HepG2 (cell line): ENCODE measurements around the gene ARVCF. TPM values are rescaled to one million over a fixed set of nuclear protein-coding genes. Genes with fewer than 3 reads are reported as not detected.

Experiments
- RFXANK ChIP-seq: IDR thresholded peaks from 2 replicates; pipeline ENCODE4 v1.6.1; 2016
- SATB2 ChIP-seq: sonication (generic); formaldehyde crosslinking; IDR thresholded peaks from 2 replicates; pipeline ENCODE4 v1.5.0; 2020; ENCODE audit warnings: missing genetic modification reagents
- YY1 ChIP-seq: IDR thresholded peaks from 2 replicates; pipeline ENCODE4 v1.6.1; 2011; ENCODE audit warnings: low read length, low read depth, moderate library complexity, mild to moderate bottlenecking; ENCODE audit not compliant: insufficient read depth, insufficient replicate concordance
- ZBTB40 ChIP-seq, 2 experiments: fragments of 450-650 bp in 1 of 2; sonication (generic) in 1 of 2; formaldehyde crosslinking in 1 of 2; IDR thresholded peaks; 2 replicates each; pipeline versions ENCODE4 v1.6.1 to v1.8.0; 2016 to 2022; ENCODE audit warnings: antibody characterized with exemption in 1 of 2, mild to moderate bottlenecking in 1 of 2, missing genetic modification reagents in 1 of 2
- ZNF17 ChIP-seq: sonication (generic); formaldehyde crosslinking; IDR thresholded peaks from 2 replicates; pipeline ENCODE4 v1.5.0; 2020; ENCODE audit warnings: mild to moderate bottlenecking, missing genetic modification reagents
- ZNF30 ChIP-seq: sonication (generic); formaldehyde crosslinking; IDR thresholded peaks from 2 replicates; pipeline ENCODE4 v1.5.0; 2020; ENCODE audit warnings: mild to moderate bottlenecking, missing genetic modification reagents
- ZNF567 ChIP-seq: sonication (generic); formaldehyde crosslinking; IDR thresholded peaks from 2 replicates; pipeline ENCODE4 v1.8.1; 2023; ENCODE audit warnings: mild to moderate bottlenecking, missing genetic modification reagents, borderline replicate concordance
- ZNF768 ChIP-seq: sonication (generic); formaldehyde crosslinking; IDR thresholded peaks from 2 replicates; pipeline ENCODE4 v1.4.0; 2020; ENCODE audit warnings: missing genetic modification reagents
- ZNF772 ChIP-seq: sonication (generic); formaldehyde crosslinking; IDR thresholded peaks from 2 replicates; pipeline ENCODE4 v1.5.0; 2020; ENCODE audit warnings: mild to moderate bottlenecking, missing genetic modification reagents
- ZNF776 ChIP-seq: sonication (generic); formaldehyde crosslinking; IDR thresholded peaks from 2 replicates; pipeline ENCODE4 v1.4.0; 2020; ENCODE audit warnings: mild to moderate bottlenecking, missing genetic modification reagents
- ZNF850 ChIP-seq: sonication (generic); formaldehyde crosslinking; conservative IDR thresholded peaks from 2 replicates; pipeline ENCODE4 v1.9.0; 2021; ENCODE audit warnings: mild to moderate bottlenecking, missing genetic modification reagents
- polyA plus RNA-seq, 8 experiments: library from polyadenylated mRNA; depleted of rRNA in 3 of 8; stranded (reverse) in 7 of 8; unstranded in 1 of 8; fragments of >200 nt; fragmentation: Illumina TruSeq in 4 of 8; extraction: Trizol in 4 of 8; gene quantifications; 2 replicates each; pipeline versions ENCODE4 v1.2.1 to v1.2.3, GENCODE V29; 2011 to 2016; ENCODE audit warnings: low read depth in 4 of 8, missing spikeins in 1 of 8, mixed read lengths in 1 of 8; ENCODE audit not compliant: insufficient read depth in 1 of 8
- total RNA-seq, 5 experiments: library from RNA; depleted of rRNA; stranded (reverse); fragments of >200 nt; fragmentation: Illumina TruSeq; extraction: Trizol; gene quantifications; 2 replicates each; pipeline ENCODE4 v1.2.3, GENCODE V29; 2016; ENCODE audit warnings: low read depth in 1 of 5
- TF ChIP-seq, protein P1 (sequence below): sonication (generic); formaldehyde crosslinking; IDR thresholded peaks from 2 replicates; pipeline ENCODE4 v1.5.0; 2020; ENCODE audit warnings: mild to moderate bottlenecking, missing genetic modification reagents, borderline replicate concordance

ARVCF gene
- total and polyA plus RNA-seq, 2 of the 13 experiments (the other 11 are each of a cell fraction or from before 2014, with no cell fraction given): 16.4 to 17.7 TPM

DNA sequence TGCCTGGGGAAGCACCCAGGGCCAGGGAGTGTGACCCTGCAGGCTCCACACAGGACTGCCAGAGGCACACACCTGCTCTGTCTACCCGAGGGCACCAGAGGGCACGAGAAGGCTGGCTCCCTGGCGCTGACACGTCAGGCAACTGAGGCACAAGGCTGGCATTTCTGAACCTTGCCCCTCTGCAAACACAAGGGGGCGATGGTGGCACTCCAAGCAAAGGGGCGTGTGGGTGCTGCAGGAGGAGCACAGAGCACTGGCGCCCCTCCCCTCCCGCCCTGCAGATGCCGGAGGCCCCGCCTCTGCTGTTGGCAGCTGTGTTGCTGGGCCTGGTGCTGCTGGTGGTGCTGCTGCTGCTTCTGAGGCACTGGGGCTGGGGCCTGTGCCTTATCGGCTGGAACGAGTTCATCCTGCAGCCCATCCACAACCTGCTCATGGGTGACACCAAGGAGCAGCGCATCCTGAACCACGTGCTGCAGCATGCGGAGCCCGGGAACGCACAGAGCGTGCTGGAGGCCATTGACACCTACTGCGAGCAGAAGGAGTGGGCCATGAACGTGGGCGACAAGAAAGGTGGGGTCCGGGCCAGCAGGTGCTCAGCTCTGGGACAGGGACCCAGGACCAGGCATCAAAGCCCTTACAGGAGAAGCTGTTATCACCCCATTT, 54.2 kb downstream of the ARVCF start (continued):
- TF ChIP-seq ZNF30 (CRISPR knock-in tag): no peak
- TF ChIP-seq SATB2 (CRISPR knock-in tag): no peak
- TF ChIP-seq ZNF567 (CRISPR knock-in tag): no peak
- TF ChIP-seq ZBTB40 (IDR thresholded peaks at IDR 0.05): no peak
- peak; percentile 52; the same call in 1 of the 2 replicates for TF ChIP-seq ZBTB40 (CRISPR knock-in tag; IDR thresholded peaks at IDR 0.05)
- no peak for TF ChIP-seq ZNF850 (CRISPR knock-in tag)
- TF ChIP-seq ZNF772 (CRISPR knock-in tag): peak; percentile 41
- TF ChIP-seq ZNF17: no peak
- no peak for TF ChIP-seq RFXANK (CRISPR knock-in tag)
- TF ChIP-seq, protein P1, sequence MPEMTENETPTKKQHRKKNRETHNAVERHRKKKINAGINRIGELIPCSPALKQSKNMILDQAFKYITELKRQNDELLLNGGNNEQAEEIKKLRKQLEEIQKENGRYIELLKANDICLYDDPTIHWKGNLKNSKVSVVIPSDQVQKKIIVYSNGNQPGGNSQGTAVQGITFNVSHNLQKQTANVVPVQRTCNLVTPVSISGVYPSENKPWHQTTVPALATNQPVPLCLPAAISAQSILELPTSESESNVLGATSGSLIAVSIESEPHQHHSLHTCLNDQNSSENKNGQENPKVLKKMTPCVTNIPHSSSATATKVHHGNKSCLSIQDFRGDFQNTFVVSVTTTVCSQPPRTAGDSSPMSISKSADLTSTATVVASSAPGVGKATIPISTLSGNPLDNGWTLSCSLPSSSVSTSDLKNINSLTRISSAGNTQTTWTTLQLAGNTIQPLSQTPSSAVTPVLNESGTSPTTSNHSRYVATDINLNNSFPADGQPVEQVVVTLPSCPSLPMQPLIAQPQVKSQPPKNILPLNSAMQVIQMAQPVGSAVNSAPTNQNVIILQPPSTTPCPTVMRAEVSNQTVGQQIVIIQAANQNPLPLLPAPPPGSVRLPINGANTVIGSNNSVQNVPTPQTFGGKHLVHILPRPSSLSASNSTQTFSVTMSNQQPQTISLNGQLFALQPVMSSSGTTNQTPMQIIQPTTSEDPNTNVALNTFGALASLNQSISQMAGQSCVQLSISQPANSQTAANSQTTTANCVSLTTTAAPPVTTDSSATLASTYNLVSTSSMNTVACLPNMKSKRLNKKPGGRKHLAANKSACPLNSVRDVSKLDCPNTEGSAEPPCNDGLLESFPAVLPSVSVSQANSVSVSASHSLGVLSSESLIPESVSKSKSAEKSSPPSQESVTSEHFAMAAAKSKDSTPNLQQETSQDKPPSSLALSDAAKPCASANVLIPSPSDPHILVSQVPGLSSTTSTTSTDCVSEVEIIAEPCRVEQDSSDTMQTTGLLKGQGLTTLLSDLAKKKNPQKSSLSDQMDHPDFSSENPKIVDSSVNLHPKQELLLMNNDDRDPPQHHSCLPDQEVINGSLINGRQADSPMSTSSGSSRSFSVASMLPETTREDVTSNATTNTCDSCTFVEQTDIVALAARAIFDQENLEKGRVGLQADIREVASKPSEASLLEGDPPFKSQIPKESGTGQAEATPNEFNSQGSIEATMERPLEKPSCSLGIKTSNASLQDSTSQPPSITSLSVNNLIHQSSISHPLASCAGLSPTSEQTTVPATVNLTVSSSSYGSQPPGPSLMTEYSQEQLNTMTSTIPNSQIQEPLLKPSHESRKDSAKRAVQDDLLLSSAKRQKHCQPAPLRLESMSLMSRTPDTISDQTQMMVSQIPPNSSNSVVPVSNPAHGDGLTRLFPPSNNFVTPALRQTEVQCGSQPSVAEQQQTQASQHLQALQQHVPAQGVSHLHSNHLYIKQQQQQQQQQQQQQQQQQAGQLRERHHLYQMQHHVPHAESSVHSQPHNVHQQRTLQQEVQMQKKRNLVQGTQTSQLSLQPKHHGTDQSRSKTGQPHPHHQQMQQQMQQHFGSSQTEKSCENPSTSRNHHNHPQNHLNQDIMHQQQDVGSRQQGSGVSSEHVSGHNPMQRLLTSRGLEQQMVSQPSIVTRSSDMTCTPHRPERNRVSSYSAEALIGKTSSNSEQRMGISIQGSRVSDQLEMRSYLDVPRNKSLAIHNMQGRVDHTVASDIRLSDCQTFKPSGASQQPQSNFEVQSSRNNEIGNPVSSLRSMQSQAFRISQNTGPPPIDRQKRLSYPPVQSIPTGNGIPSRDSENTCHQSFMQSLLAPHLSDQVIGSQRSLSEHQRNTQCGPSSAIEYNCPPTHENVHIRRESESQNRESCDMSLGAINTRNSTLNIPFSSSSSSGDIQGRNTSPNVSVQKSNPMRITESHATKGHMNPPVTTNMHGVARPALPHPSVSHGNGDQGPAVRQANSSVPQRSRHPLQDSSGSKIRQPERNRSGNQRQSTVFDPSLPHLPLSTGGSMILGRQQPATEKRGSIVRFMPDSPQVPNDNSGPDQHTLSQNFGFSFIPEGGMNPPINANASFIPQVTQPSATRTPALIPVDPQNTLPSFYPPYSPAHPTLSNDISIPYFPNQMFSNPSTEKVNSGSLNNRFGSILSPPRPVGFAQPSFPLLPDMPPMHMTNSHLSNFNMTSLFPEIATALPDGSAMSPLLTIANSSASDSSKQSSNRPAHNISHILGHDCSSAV (CRISPR knock-in tag): no peak
- peak; percentile 22 for TF ChIP-seq YY1
- peak; percentile 33; the same call in 1 of the 2 replicates for TF ChIP-seq ZNF768 (CRISPR knock-in tag)
- TF ChIP-seq ZNF776: no peak
